HEK293T (cell line): ENCODE results near the gene VIP.

ENCODE experiments used
- BHLHE40 ChIP-seq: fragments of 450-650 bp; IDR thresholded peaks from 2 replicates; pipeline ENCODE4 v1.6.1; 2016; ENCODE audit warnings: mild to moderate bottlenecking, moderate library complexity, borderline replicate concordance
- CTBP1 ChIP-seq: fragments of 450-650 bp; IDR thresholded peaks from 2 replicates; pipeline ENCODE4 v1.6.1; 2016; ENCODE audit warnings: borderline replicate concordance
- FOXA1 ChIP-seq: fragments of 450-650 bp; IDR thresholded peaks from 2 replicates; pipeline ENCODE4 v1.6.1; 2016; ENCODE audit warnings: mild to moderate bottlenecking
- FOXK2 ChIP-seq: fragments of 450-650 bp; IDR thresholded peaks from 2 replicates; pipeline ENCODE4 v1.6.1; 2016; ENCODE audit warnings: mild to moderate bottlenecking
- FOXM1 ChIP-seq: fragments of 450-650 bp; IDR thresholded peaks from 2 replicates; pipeline ENCODE4 v1.6.1; 2017; ENCODE audit warnings: mild to moderate bottlenecking, borderline replicate concordance
- NFRKB ChIP-seq: fragments of 450-650 bp; IDR thresholded peaks from 2 replicates; pipeline ENCODE4 v1.6.1; 2016; ENCODE audit warnings: mild to moderate bottlenecking, moderate library complexity
- SP1 ChIP-seq: fragments of 450-650 bp; IDR thresholded peaks from 2 replicates; pipeline ENCODE4 v1.6.1; 2017
- SUZ12 ChIP-seq: fragments of 450-650 bp; IDR thresholded peaks from 2 replicates; pipeline ENCODE4 v1.6.1; 2016; ENCODE audit warnings: mild to moderate bottlenecking
- ZNF384 ChIP-seq: fragments of 450-650 bp; IDR thresholded peaks from 2 replicates; pipeline ENCODE4 v1.6.1; 2016
- TF ChIP-seq, protein P1 (sequence below): fragments of 450-650 bp; IDR thresholded peaks from 2 replicates; pipeline ENCODE4 v1.6.1; 2016

DNA sequence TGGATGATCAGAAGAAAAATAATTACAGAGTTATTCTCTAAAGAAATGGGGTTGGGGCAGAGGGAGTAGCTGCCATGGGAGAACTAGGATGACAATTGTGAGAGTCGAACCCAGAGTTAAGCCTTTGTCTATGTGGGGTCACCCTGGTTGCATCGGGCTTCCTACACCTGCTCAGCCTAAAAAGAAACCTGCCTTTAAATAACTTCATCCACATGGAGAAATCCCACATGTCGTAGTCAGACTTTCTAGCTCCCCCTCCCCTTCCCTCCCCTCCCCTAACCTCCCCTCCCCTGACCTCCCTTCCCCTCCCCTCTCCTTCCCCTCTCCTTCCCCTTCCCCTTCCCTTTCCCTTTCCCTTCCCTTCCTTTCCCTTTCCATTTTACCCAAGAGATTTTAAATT is 14.7 kb downstream of the VIP start:
- no peak for TF ChIP-seq SUZ12
- no peak for TF ChIP-seq FOXA1
- TF ChIP-seq ZNF384: no peak
- no peak for TF ChIP-seq NFRKB
- no peak for TF ChIP-seq FOXK2
- TF ChIP-seq, protein P1, sequence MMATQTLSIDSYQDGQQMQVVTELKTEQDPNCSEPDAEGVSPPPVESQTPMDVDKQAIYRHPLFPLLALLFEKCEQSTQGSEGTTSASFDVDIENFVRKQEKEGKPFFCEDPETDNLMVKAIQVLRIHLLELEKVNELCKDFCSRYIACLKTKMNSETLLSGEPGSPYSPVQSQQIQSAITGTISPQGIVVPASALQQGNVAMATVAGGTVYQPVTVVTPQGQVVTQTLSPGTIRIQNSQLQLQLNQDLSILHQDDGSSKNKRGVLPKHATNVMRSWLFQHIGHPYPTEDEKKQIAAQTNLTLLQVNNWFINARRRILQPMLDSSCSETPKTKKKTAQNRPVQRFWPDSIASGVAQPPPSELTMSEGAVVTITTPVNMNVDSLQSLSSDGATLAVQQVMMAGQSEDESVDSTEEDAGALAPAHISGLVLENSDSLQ: no peak
- no peak for TF ChIP-seq FOXM1
- no peak for TF ChIP-seq BHLHE40
- no peak for TF ChIP-seq SP1
- TF ChIP-seq CTBP1: no peak
